Measurements from ENCODE around the gene KRT13.

The KRT13 gene

DNA sequence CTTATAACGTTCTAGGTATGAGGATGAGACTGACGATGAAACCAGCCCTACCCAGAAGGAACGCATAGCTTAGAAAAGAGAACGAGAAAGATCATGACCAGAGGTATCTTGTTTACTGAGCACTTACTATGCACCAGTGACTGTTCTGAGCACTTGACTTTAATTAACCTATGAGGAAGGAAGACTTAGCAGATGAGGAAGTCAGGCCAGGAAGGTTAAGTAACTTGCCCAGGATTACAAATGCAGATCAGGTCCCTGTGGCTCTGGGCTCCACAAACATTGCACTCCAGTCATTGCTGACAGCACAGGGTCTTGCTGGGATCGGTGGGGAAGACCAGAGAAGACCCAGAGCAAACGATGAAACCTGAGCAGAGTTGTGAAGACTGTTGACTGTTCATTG is 7.1 kb downstream of the KRT13 start:
- DNase-seq (ENCODE audit: low read depth in 1 of 2, low spot score in 1 of 2) = no peak

DNA sequence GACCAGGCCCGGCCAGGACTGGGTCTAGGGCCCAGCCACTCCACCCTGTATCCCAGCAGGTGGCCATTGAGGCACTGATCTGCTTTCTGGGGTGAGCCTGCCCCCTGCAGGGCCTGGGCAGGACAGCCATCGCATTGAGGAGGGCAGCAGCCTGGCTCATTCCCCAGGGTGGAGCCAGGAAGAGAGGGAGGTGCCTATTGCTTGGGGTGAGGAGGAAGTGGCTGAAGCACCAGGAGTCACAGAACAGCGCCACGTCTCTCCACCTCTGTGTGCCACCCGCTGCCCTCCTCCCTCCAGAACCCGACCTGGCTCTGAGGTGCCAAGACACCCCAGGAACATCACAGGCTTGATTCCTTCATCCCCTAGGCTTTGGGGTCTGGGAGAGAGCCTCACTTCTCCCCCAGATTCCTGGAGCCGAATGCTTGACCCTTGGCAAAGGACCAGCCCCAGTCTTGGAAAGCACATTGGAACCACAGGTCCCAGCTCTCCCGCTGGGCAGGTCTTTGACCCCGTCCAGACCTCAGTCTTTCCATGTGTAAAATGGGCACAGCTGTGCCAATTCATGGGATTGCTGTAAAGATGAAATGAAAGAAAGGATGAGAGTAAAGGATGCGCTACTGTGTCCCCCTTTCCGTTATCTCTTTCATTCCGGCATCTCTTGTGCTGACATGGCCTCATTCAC is 8.5 kb downstream of the KRT13 start:
- peak; percentile 9 to 46 for DNase-seq (ENCODE audit: low read depth in 1 of 2, low spot score in 1 of 2)

DNA sequence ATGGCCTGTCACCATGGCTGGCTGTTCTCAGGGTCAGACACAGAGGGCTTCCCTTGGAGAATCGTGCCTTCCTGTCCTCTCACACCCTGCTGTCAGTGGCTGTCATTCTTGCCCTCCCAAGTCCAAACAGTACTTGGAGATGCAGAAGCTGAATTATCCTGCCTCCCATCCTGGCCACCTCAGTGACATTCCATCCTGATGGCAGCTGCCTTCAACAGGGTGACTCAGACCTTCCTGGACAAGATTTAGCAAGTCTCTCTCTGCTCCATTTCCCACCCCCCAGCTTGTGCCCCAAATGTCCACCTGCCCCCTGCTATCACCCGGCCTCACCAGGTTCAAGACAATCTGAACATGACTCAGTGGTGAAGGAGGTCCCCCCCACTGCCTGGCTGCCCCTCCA is 10.9 kb downstream of the KRT13 start:
- no peak for DNase-seq (ENCODE audit: low read depth in 1 of 2, low spot score in 1 of 2)

DNA sequence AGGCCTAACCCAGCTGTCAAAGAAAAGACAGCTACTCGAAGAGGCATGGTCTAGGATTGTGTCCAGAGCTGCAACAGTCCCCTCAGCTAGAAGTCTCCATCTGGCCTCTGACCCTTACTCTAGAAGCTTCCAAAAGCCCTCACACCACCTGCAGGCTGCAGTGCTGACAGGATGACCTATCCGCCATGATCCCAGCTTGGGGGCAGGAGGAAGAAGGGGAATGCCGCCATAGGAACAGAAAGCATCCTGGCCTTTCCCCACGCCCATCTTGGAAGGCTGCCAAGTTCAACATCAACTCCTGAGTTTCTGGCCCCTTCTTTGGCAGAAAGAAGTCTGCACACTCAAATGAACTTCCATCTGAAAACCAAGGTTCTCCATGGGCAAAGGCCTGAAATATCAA is 12.6 kb downstream of the KRT13 start:
- DNase-seq (ENCODE audit: low read depth in 1 of 2, low spot score in 1 of 2) = no peak

DNA sequence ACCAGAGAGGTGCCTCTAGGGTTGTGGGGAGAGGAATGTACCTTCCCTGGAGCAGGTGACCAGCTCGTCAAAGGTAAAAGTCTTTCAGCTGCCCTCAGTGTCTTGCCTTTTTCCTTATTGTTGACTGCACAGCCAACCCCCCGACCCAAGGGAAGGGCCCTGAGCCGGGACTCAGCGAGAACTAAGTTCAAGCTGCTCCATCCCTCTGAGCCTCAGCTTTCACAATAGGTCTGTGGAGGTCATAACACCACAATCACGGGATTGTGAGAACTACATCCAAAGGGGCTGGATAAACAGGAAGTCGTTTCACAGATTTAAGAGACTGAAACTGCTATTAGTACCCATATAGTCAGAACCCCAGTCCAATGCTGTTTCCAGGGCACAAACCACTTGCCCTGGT is 13.1 kb downstream of the KRT13 start:
- no peak for DNase-seq (ENCODE audit: low read depth in 1 of 2, low spot score in 1 of 2)

DNA sequence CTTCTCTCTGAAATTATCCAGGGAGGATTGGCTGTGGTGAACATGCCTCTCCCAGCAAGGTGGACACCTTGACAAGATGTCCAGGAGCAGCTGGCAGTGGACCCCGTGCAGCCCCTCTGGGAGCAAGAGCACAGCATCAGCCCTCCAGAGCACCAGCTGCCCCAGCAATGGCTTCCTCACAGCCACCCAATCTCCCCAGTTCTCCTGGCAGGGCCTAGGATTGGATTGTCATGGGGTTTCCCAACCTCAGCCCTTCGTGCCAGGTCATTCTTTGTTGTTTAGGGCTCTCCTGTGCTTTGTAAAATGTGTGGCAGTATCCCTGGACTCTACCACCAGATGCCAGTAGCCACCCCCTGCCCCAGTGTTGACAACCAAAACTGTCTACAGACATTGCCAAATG is 13.9 kb downstream of the KRT13 start:
- DNase-seq (ENCODE audit: low read depth in 1 of 2, low spot score in 1 of 2) = no peak

DNA sequence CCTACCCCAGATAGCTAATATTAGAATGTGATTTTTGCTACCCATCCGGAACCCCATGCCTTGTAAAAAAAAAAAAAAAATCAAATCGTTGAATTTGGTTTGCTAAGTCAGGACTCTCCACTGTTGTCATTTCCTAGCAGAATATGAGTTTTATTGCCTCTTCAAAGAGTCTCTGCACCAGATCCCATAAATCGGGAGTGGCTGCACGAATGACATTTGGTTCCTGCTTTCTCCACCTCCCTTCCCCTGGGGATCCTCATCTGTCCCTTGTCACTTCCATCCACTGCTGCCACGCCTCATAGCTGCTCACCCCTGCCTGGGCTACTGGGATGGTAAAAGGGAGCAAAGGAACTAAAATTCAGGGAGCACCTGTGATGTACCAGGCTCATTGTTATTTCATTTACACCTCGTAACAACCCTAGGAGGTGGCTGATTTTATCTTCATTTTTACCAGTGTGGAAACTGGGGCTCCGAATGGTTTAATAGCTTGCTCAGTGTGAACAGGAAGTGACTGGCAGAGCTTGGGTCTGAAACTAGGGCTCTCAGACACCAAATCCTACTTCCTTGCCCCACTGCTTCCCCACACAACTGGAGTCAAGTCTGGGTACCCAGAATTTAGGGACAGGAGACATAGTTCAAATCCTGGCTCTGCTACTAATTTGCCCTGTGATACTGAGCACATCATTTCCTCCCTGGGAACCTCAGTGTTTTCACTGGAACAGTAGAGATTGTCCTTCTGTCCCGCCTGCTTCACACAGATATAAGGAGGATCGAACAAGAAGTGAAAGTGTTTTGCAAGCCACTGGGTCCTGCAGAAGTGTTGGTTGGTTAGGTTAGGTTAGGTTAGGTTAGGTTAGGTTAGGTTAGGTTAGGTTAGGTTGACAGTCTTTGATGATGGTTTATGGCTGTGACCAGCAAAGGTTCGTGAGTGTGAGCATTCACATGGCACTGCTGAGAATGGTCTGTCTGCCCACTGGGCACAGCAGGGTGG is 15.1 kb downstream of the KRT13 start:
- no peak for DNase-seq (ENCODE audit: low read depth in 1 of 2, low spot score in 1 of 2)

DNA sequence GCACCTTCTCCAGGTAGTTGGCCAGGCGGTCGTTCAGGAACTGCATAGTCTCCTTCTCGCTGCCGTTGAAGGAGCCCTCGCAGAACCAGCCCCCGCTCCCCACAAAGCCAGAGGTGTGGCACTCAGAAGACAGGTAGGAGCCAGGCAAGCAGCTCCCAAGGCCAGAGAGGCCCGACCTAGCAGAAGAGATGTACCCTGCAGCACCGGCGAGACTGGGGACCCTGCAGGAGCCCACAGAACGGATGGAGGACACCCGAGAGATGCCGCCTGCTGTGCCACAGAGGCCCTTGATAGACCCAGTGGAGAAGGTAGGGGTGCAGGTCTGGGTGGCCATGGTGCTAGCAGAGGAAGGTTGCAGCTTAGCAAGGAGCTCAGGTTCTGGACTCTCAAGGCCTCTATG is 15.9 kb downstream of the KRT13 start, which contains the start of gene KRT36:
Gene KRT36 (minus strand): TSS at position 380 of the 400 bp plus-strand sequence. CDS start 46 bp downstream, at position 334.
- DNase-seq (ENCODE audit: low read depth in 1 of 2, low spot score in 1 of 2) = no peak

DNA sequence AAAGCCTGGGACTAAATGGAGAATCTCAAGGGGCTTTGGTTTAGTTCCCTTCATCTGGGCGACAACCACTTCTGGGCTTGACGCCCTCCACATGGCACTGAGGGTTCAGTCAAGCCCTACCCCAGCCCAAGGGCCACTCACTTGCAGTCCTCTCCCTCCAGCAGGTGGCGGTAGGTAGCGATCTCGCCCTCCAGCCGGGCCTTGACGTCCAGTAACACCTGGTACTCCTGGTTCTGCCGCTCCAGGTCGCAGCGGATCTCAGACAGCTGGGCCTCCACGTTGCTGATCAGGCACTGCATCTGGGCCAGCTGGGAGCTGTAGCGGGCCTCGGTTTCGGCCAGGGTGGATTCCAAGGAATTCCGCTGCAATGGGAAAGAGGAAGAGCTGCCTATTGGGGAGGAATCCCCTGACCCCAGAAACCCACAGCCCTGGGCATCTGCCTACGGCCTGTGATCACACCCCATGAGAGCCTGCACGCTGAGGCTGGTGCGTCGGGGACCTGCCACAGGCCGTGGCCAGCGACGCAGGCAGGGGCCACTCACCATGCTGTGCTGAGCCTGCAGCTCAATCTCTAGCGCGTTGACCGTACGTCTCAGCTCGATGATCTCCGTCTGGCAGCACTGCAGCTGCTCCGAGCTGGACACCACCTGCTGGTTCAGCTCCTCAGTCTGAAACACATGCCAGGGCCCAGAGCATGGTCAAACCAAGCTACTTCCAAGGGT is 18.4 kb downstream of the KRT13 start:
- DNase-seq (ENCODE audit: low read depth in 1 of 2, low spot score in 1 of 2) = peak in 1 of 2 donors; percentile 5

DNA sequence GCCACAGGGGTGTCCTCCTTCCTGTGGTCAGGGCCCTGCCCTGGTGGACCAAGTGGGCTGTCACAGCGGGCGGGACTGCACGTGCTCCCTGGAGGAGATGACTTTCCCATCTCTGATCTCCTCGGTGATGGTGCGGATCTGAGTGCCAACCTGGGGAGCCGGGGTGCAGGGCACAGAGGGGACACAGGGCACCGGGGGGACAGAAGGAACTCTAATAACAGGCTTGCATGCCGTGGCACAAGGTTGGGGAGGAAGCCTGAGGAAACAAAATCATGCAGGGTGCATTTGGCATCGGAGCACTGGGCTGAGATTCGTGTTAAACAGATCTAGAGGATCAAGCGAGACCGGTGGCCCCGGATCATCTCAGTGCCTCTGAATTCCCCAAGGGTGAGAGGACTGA is 19.1 kb downstream of the KRT13 start:
- no peak for DNase-seq (ENCODE audit: low read depth in 1 of 2, low spot score in 1 of 2)

DNA sequence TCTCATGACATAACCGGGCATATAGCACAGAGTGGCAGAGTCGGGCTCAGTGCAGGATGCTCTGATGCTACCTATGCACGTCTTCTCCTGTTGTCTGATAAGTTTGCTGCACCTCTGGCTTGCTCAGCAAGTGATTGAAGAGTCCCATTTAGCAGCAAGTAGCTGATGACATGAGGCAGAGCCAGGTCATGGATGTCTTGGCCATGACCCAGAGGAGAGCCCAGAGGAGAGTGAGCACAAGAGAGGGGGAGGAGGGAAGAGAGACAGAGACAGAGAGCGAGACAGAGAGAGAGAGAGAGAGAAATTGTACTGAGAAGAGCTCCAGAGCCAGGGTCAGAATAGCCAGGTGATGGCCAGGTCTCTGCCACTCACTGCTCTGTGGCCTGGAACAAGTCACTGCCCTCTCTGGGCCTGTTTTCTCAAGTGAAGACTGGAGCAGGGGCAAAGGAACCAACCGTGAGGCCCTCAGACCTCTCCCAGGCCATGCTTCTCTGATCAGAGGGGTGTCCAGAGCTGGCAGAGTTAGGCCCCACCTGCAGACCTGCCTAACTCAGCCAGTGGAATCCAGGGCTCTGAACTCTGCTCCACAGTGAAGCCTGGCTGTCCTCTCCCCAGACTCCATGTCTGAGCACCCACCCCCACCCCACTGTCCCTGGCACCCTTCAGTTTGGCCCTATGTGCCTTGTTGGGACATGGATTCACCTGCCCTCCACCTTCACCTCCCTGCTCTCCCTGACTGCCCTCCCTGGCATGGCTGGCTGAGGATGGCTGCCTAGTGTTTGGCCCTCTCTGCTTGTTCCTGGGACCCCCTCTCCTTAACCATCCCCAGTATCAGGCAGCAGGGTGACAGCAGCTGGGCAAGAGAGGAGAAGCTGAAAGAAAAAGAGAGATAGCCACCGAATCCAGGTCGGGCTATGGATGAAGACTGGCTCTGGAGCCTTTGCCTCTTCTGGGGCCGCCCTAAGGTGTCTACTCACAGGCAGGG is 20.2 kb downstream of the KRT13 start:
- DNase-seq (ENCODE audit: low read depth in 1 of 2, low spot score in 1 of 2) = no peak

DNA sequence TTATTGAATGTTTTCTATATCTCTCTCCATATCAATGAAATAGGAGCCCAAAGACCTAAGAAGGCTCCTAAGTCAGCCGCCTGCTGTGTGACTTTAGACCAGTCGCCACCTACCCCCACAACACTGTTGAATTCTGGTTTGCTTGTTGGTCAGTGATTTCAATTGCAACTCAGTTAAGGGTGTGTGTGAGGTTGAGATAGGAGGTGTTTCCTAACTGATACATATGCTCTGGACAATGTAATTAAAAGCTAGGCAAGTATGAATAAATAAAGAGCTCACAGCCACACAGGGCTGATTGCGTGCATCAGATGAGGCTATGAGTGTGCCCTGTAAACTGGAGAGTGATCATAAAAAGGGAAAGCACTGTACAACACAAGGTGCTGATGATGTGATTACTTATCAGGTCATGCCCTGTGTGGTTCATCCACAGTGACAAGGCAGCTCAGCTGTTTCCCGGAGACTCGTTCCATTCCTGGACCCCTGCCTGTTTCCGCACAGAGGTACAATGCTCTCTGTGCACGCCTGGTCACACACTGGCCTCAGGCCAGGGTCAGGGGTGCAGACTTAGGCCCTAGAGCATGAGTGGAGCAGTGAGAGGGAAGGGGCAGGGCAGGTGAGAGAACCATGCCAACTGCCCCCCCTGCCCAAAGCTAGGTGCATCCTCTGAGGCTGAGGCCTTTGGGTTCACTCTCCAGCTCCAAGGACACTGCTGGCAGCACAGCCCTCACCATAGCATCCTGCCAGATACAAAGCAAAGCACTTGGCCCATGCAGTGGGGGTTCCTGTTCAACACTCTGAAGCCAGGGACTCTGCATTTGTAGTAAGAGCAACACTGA is 21.2 kb downstream of the KRT13 start:
- no peak for DNase-seq (ENCODE audit: low read depth in 1 of 2, low spot score in 1 of 2)

DNA sequence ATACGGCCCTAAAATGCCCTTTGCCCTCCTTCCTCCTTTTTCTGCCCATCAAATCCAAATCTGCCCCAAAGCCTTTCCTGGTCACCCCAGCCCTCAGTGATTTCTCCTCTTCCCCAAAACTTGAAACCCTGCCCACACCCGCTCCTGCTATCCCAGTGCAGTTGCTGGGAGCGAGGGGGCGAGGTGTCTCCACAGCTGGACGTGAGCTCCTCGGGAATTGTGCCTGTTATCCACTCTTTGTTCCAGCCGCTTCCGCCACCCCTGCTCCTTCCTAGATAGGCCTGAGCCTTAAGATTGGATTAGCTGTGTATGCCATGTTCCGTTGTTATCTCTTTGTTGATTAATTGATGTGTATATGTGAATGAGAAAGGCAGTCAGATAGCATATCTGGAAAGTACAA is 21.9 kb downstream of the KRT13 start:
- no peak for DNase-seq (ENCODE audit: low read depth in 1 of 2, low spot score in 1 of 2)

DNA sequence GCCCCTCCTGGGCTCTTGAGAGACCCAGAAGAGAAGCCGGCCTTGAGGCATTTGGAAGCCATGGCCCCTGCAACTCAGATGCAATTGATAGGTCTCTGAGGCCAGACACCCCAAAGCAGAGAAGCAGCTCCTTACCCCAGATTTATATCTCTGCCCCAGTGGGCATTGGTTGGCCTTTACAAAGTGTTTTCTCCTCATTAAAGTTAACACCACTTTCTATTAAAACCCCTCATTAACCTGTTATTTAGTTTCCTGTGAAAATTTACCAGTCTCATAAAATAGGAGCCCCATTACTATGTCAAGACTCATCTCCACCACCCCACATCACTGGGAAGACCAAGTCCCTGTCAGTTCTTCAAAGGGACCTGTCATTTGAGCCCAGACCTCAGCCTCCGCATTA is 24.4 kb downstream of the KRT13 start, which contains the start of gene KRT35:
Gene KRT35 (minus strand): TSS at position 116 of the 400 bp plus-strand sequence. CDS start 54 bp downstream, at position 62.
- DNase-seq (ENCODE audit: low read depth in 1 of 2, low spot score in 1 of 2) = no peak

DNA sequence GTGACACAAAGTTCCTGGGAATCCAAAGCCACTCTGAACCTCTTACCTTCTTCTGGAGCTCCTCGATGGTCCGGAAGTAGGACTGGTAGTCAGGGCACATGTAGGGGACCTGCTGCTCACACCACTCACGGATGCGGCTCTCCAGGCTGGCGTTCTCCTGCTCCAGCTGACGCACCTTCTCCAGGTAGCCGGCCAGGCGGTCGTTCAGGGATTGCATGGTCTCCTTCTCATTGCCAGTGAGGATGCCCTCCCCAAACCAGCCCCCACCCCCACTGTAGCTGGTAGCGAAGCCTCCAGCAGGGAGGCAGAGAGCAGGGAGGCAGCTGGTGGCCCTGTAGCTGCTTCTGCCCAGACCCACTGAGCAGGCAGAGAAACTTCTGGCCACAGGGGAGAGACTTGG is 24.8 kb downstream of the KRT13 start:
- no peak for DNase-seq (ENCODE audit: low read depth in 1 of 2, low spot score in 1 of 2)

DNA sequence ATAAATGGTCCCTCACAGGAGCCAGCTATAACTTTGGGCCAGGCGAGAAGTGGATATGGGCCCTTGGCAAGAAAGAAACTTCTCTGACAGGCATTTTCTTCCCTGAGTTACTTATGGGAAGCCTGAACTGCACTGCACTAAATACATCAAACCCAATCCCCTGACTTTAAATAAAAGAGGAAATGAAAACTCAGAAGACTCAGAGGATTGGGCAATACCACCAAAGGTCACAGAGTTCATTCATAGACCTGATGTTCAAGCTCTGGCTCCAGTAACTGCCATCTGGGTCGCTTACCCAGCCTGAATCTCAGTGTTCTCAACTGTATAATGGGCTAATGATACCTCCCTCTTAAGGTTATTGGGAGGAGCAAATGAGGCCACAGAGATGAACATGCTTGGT is 25.3 kb downstream of the KRT13 start:
- no peak for DNase-seq (ENCODE audit: low read depth in 1 of 2, low spot score in 1 of 2)

DNA sequence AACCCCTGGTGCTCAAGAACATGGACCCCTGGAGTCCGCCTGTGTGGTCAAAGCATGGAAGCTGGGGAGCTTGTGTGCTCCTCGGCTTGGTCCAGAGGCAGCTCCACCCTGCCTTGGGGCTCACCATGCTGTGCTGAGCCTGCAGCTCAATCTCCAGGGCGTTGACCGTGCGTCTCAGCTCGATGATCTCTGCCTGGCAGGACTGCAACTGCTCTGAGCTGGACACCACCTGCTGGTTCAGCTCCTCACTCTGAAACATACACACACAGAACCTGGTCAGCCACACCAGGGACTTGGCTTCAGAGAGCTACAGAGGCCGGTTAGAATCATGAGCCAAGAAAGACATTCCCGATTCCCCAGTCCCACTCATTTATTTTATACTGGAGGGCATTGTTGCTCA is 27.2 kb downstream of the KRT13 start:
- no peak for DNase-seq (ENCODE audit: low read depth in 1 of 2, low spot score in 1 of 2)

DNA sequence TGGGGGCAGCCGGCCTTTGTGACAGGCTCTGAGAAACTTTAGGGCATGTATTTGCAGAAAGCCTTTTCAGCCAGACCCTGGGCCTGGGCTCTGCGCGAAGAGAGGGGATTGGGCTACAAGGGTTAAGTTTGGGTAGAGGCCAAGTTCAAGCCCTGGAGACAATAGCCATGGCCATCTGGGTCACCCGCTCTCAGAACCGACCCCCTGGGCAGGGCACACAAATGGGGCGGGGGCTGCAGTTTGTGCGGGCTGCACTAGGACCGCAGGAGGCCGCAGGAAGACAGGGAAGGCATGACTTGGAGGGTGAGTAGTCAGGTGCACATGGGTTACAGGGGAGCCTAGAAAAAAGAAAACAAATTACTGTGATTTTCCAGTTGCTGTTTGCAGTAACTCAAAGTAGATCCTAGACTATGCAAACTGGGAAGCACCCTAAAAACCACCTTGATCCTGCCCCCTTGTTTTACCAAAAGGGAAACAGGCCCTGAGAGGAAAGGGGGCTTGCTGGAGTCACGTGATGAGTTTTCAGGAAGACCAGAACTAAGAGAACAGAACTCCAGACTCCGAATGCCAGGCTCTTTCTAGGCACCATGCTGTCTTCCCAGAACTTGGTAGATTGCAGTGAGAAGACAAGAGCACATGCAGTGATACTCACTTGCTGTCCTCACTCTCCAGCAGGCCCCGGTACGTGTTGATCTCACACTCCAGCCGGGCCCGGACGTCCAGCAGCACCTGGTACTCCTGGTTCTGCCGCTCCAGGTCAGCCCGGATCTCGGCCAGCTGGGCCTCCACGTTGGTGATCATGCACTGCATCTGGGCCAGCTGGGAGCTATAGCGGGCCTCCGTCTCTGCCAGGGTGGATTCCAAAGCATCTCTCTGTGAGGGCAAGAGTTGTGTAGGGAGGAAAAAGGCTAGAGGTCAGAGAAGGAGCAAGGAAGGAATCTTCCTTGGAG is 28.3 kb downstream of the KRT13 start:
- DNase-seq (ENCODE audit: low read depth in 1 of 2, low spot score in 1 of 2) = no peak
